HG02759 (cell line): Measurements from ENCODE around the gene NRAP.

Source experiments
- ATAC-seq: cut with Tn5 transposase; IDR thresholded peaks from one replicate; pipeline ENCODE4 v1.9.1; 2021; ENCODE audit warnings: mild to moderate bottlenecking, moderate library complexity; ENCODE audit not compliant: unreplicated experiment

Gene NRAP

DNA sequence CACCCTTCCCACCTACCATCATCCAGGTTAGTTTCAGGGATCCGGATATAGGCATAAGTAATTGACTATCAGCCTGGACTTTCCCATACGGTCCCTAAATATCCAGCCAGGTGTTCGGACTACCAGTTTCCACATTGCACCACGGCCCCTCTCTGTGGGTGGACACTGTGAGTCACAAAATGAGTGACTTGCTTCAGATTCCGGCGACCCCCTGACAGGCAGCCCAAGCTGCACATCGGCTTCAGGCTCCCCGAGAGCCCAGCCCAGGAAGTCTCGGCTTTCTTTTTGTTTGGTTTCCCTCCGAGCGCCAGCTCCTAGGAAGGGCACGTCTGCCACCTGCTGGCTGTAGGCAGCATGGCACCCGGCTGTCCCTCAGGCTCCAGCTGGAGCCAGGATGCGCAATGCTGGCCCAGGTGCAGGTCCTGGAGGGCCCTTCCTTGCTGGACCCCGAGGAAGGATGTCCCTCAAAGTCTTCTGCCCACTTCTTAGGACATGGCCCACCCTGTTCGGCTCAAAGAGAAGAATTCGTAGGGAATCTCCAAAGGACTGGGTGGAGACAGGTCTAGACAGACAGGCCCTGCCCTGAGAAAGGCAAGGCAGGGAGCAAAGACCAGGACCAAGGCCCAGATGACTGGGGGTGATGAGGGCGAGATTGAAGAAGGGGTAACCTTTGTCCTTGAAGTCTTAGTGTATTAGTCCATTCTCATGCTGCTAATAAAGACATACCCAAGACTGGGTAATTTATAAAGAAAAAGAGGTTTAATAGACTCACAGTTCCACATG, 100.3 kb downstream of the NRAP start:
- peak; percentile 97 for ATAC-seq

- ATAC-seq = no peak
These were observed 101.1 kb downstream of the NRAP start for GRCh38 chr10:113562704-113563103.

GRCh38 chr10:113562069-113562468, 101.8 kb downstream of the NRAP start:
- ATAC-seq = no peak

DNA sequence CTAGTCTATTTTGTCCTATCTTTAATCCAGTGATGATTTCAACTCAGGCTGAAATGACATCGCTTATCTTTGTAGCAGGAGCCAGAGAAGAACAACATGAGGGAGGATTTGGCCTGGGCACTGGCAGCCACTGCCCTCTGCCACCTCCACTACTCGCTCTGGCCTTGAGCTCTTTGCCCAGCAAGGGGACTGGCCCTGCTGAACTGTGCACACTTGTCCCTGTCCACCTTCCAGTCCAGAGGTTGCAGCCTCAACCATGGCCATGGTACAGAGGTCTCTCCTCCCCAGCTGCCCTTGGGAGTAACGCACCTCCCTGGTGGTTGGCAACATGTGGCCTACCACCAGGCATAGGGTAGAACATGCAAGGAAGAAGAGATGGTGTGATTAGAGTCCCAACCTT, 102.6 kb downstream of the NRAP start:
- no peak for ATAC-seq

GRCh38 chr10:113560071-113560470, 103.8 kb downstream of the NRAP start:
- no peak for ATAC-seq

- ATAC-seq = no peak
These were observed 105.9 kb downstream of the NRAP start for GRCh38 chr10:113557903-113558321.

DNA sequence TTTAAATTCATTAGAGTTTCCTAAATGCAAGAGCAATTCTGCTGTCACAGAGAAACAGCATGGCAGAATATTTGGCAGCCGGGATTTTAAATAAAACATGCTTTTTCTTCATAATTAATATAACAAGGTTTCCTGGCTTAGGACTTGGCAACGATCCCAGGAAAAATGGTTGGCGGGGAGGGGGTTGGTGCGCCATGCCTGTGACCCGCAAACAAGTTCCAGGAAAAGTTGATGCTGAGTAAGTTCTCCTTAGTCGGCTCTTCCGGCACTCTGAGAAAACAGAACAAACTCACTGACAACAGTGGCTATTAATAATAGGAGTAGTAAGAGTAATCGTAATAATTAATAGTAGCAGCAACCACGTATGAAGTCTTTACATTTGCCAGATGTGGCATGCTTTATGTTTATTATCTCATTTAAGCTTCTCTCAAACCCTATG, 106.4 kb downstream of the NRAP start:
- ATAC-seq = no peak

GRCh38 chr10:113555751-113556150, 108.1 kb downstream of the NRAP start:
- no peak for ATAC-seq

DNA sequence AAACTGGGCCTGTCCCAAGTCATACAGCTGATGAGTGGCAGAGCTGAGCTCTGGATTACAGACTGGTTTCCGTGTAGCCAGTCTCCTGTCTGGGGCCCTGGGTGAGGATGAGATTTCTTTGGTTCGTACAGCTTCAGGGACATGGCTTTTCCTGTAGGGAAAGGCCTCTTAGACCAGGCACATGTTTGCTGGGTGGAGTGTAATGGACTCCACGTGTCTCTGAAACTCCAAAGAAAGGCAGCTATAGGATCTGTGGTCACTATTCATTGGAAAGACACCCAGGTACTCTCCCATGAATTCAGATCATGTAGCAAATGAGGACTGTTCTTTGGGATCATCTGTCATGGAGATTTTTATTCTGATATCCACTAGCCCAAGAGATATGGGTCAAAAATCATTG, 108.6 kb downstream of the NRAP start:
- ATAC-seq = no peak

GRCh38 chr10:113554214-113554613, 109.6 kb downstream of the NRAP start:
- no peak for ATAC-seq

- ATAC-seq = no peak
These were observed 110.7 kb downstream of the NRAP start for GRCh38 chr10:113553149-113553548.

GRCh38 chr10:113552701-113553100, 111.1 kb downstream of the NRAP start, which contains the start of gene HABP2:
Gene HABP2 (plus strand): TSS chr10:113553053. CDS start chr10:113553122, 69 bp downstream.
- ATAC-seq = no peak

DNA sequence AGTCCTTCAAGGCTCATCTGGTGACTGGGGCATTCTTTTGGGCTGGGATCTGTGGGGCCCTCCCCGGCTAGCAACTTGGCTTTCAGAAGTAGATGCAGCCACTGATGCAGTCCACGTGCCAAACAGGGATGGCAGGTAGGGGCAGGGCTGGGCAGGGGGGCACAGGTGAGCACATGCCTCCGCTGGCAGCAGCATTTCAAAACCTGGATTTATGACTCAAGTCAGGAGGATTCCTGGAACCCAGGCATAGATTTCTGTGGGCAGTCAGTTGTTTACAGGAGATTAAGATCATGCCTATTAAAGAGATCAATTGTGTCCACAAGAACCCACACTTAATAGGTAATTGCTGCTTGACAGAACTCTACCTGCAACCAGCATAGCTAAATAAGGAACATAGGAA, 111.8 kb downstream of the NRAP start:
- no peak for ATAC-seq

DNA sequence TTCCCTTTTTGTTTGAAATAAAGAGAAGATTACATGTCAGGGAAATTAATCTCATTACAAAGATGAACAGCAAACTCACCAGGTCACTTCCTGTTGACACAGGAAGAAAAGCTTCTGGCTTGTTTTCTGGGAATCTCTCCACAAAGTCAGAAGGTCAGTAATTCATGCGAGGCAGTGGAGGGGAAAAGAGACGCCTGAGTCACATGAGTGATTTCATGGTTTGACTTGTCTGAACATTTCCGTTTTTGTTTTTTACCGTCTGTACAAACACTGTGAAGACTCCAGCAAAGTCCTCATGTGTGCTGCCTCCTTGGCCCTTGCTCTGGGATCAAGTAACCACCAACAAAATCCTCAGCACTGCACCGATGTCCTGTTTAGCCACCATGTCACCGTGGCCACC, 113.5 kb downstream of the NRAP start:
- ATAC-seq = no peak

DNA sequence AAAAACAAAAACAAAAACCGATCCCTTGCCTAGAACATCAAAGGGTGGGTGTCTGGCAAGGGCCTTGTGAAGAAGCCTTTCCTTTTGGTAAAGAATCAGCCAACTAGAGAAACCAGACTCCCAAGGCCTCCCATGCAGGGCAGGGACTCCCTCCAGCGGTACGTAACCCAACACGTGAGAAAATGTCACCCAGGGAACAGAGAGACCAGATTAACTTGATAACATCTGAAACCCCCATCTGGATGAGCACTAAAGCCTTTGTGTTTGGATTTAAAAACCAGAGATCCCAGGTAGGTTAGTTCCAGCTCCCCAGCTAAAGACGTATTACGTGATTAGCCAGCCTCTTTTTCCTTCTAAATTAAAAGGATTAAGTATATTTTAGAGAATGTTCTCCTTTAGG, 114.0 kb downstream of the NRAP start:
- no peak for ATAC-seq

GRCh38 chr10:113547426-113547825, 116.4 kb downstream of the NRAP start:
- no peak for ATAC-seq

- ATAC-seq = no peak
These were observed 119.4 kb downstream of the NRAP start for GRCh38 chr10:113544392-113544791.

GRCh38 chr10:113543107-113543955, 120.5 kb downstream of the NRAP start:
- no peak for ATAC-seq

DNA sequence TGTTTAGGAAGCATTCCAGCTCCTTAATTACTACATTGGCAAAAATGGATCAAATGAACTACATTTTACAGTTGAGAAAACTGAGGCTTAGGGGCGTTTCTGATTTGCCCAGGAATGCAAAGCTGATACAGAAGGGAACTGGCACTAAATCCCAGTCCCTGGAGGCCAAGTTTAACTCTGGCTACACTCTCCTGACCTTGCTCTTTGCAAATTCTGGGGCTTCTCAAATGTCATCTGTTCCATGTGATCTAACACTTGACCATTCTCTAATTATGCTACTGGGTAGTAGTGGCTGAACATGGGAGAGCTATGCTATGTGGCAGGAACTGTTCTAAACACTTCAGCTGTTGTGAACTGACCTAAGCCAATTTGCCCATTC, 122.3 kb downstream of the NRAP start:
- ATAC-seq = no peak

DNA sequence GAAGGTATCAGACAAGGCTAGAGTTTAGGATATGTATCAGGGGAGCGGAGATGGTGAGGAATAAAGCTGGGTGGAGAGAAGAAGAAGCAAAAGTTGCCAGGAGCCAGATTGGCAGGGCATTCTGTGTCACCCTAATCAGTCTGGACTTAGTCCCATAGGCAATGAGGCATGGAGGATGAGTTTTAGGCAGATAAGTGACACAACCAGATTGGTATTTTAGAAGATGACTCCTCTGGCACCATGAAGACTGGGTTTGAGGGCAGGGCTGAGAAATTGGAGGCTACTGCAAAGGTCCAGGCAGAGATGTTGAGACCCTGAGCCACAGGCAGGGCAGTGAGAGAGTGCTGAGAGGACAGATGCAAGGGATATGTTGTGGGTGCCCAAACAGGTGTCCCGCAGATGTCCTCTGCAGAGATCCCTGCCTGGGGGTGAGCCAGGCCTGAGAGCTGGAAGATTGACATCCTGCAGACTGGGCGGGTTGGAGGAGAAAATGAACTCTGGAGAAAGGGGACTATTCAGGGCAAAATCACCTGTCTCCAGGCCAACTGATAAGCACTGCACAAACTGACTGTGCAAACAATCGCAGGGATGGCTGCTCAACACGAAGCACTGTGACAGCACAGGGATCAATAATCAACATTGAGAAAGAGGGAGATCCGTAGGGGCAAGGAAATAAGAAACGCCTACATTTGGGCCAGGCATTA, 122.8 kb downstream of the NRAP start:
- no peak for ATAC-seq

- no peak for ATAC-seq
These were observed 124.1 kb downstream of the NRAP start for GRCh38 chr10:113539789-113540188.
